CD4-positive, alpha-beta memory T cell (primary cell): ENCODE measurements around the gene BPIFB3. TPM values are rescaled to one million over a fixed set of nuclear protein-coding genes. Genes with fewer than 3 reads are reported as not detected.

Experiments
- CTCF ChIA-PET: fragments of 350-600 bp; sonication (Branson Sonifier 250); formaldehyde crosslinking; loops from one replicate; lab custom pipeline; 2021; ENCODE audit warnings: inconsistent platforms; ENCODE audit not compliant: partially characterized antibody; lab: Charles Lee
- POLR2A ChIA-PET: fragments of 350-600 bp; sonication (Branson Sonifier 250); formaldehyde crosslinking; loops from one replicate; lab custom pipeline; 2021; ENCODE audit not compliant: partially characterized antibody; lab: Charles Lee
- DNase-seq, 5 donors: peaks; one replicate each; pipeline versions ENCODE4 v3.0.0 to v3.0.0-alpha.2; 2020 to 2022; ENCODE audit warnings: mixed read lengths in 1 of 5
- H3K27ac ChIP-seq: one replicate; pipeline ENCODE4 v1.7.0; 2013; ENCODE audit warnings: low read depth, low read length
- H3K27me3 ChIP-seq: 2 replicates; pipeline ENCODE4 v1.7.0; 2013; ENCODE audit warnings: mild to moderate bottlenecking, low read length, moderate library complexity; ENCODE audit not compliant: insufficient read depth
- H3K36me3 ChIP-seq: 2 replicates; pipeline ENCODE4 v1.7.0; 2013; ENCODE audit warnings: mild to moderate bottlenecking, low read length, moderate library complexity; ENCODE audit not compliant: insufficient read depth
- H3K4me1 ChIP-seq: 2 replicates; pipeline ENCODE4 v1.7.0; 2013; ENCODE audit warnings: mild to moderate bottlenecking, low read length, moderate library complexity; ENCODE audit not compliant: insufficient read depth
- H3K4me3 ChIP-seq, 2 donors: one replicate each; pipeline ENCODE4 v1.7.0; 2013; ENCODE audit warnings: low read length in 2 of 2, mild to moderate bottlenecking in 1 of 2
- H3K9me3 ChIP-seq, 2 donors: one replicate each; pipeline ENCODE4 v1.7.0; 2013; ENCODE audit warnings: low read length in 2 of 2, control low read depth in 1 of 2; ENCODE audit not compliant: control insufficient read depth in 1 of 2
- H3K27ac Mint-ChIP-seq, 7 donors: one replicate each; pipeline ENCODE4 v1.8.0; 2020 to 2021; ENCODE audit warnings: mixed read lengths in 7 of 7, mild to moderate bottlenecking in 6 of 7, inconsistent platforms in 3 of 7, moderate library complexity in 3 of 7
- H3K27me3 Mint-ChIP-seq, 2 donors: one replicate each; pipeline ENCODE4 v1.8.0; 2020 to 2021; ENCODE audit warnings: mixed read lengths in 2 of 2
- H3K36me3 Mint-ChIP-seq, 2 donors: one replicate each; pipeline ENCODE4 v1.8.0; 2020 to 2021; ENCODE audit warnings: mixed read lengths in 2 of 2, inconsistent platforms in 1 of 2, mild to moderate bottlenecking in 1 of 2
- H3K4me1 Mint-ChIP-seq, 4 donors: one replicate each; pipeline ENCODE4 v1.8.0; 2020 to 2021; ENCODE audit warnings: mixed read lengths in 4 of 4, mild to moderate bottlenecking in 1 of 4
- H3K4me3 Mint-ChIP-seq, 8 donors: one replicate each; pipeline ENCODE4 v1.8.0; 2020 to 2021; ENCODE audit warnings: mixed read lengths in 8 of 8, mild to moderate bottlenecking in 7 of 8, moderate library complexity in 6 of 8, inconsistent platforms in 3 of 8
- H3K9me3 Mint-ChIP-seq, 8 donors: one replicate each; pipeline ENCODE4 v1.8.0; 2020 to 2021; ENCODE audit warnings: mixed read lengths in 8 of 8, mild to moderate bottlenecking in 5 of 8, inconsistent platforms in 3 of 8, moderate library complexity in 1 of 8
- intact Hi-C: fragments of 100-400 bp; cut with micrococcal nuclease; formaldehyde crosslinking; loops from one replicate; pipeline ENCODE4 v1.15.1; 2023
- polyA plus RNA-seq, 2 donors: library from polyadenylated mRNA; unstranded; fragments of 300-500 nt; fragmentation: Illumina TruSeq; gene quantifications; one replicate each; pipeline ENCODE4 v1.2.3, GENCODE V29; 2021
- total RNA-seq, 2 experiments: library from RNA; stranded (reverse); gene quantifications; one replicate each; pipeline ENCODE4 v1.2.3, GENCODE V29; 2021

Gene BPIFB3
- total and polyA plus RNA-seq, 4 experiments from 2014 or later = not detected

GRCh38 chr20:33083544-33084340 is 30.0 kb downstream of the BPIFB3 start:
- no peak for DNase-seq
- Mint-ChIP-seq H3K9me3 (no peaks in the 10 kb centered on the region), H3K36me3 (no peaks in the 10 kb centered on the region), H3K4me3 (no peak overlapping the region), H3K4me1 (no peaks in the 10 kb centered on the region), H3K27ac (no peak overlapping the region), H3K27me3 (peaks cover 0 to 2% of the 10 kb centered on the region in 2 donors)
- Histone ChIP-seq H3K36me3 (no peaks in the 10 kb centered on the region), H3K9me3 (no peaks in the 10 kb centered on the region), H3K27ac (no peak overlapping the region), H3K27me3 (no peaks in the 10 kb centered on the region), H3K4me1 (no peaks in the 10 kb centered on the region), H3K4me3 (no peak overlapping the region)
- intact Hi-C loops = no loop called here
- POLR2A ChIA-PET = no interaction called here
- CTCF ChIA-PET = no interaction called here

GRCh38 chr20:33084722-33085121 is 31.0 kb downstream of the BPIFB3 start:
- Mint-ChIP-seq H3K9me3 (no peaks in the 10 kb centered on the region), H3K4me1 (no peaks in the 10 kb centered on the region), H3K36me3 (no peaks in the 10 kb centered on the region), H3K27me3 (peaks cover 0 to 2% of the 10 kb centered on the region in 2 donors), H3K4me3 (no peak overlapping the region), H3K27ac (no peak overlapping the region)
- Histone ChIP-seq H3K36me3 (no peaks in the 10 kb centered on the region), H3K27ac (no peak overlapping the region), H3K4me1 (no peaks in the 10 kb centered on the region), H3K4me3 (no peak overlapping the region), H3K9me3 (no peaks in the 10 kb centered on the region), H3K27me3 (no peaks in the 10 kb centered on the region)
- POLR2A ChIA-PET = no interaction called here
- intact Hi-C loops = no loop called here
- CTCF ChIA-PET = no interaction called here
- no peak for DNase-seq

GRCh38 chr20:33086052-33086722 is 32.5 kb downstream of the BPIFB3 start:
- Histone ChIP-seq H3K4me3 (no peak overlapping the region), H3K4me1 (no peaks in the 10 kb centered on the region), H3K27me3 (no peaks in the 10 kb centered on the region), H3K27ac (no peak overlapping the region), H3K36me3 (no peaks in the 10 kb centered on the region), H3K9me3 (no peaks in the 10 kb centered on the region)
- intact Hi-C loops = no loop called here
- DNase-seq = no peak
- CTCF ChIA-PET = interaction anchor here (1.0 to 1.6 kb wide), 2 partner anchors 10 to 185 kb away, joined by 3 to 5 read pairs; no protein-coding TSS in a partner anchor
- Mint-ChIP-seq H3K36me3 (no peaks in the 10 kb centered on the region), H3K9me3 (no peaks in the 10 kb centered on the region), H3K4me3 (no peak overlapping the region), H3K4me1 (no peaks in the 10 kb centered on the region), H3K27me3 (no peaks in the 10 kb centered on the region), H3K27ac (no peak overlapping the region)
- POLR2A ChIA-PET = no interaction called here

- no peaks in the 10 kb centered on the region for H3K36me3 Mint-ChIP-seq
- intact Hi-C loops = no loop called here
- CTCF ChIA-PET = interaction anchor here (0.9 to 1.2 kb wide), 2 partner anchors 14 to 301 kb away, joined by 3 to 6 read pairs; no protein-coding TSS in a partner anchor
- H3K9me3 ChIP-seq = no peaks in the 10 kb centered on the region
- H3K4me1 ChIP-seq = peaks cover 6% of the 10 kb centered on the region
- no peak overlapping the region for H3K4me3 Mint-ChIP-seq
- POLR2A ChIA-PET = no interaction called here
- H3K4me1 Mint-ChIP-seq = peaks cover 0 to 6% (median 3%) of the 10 kb centered on the region in 4 donors
- H3K27ac ChIP-seq = no peak overlapping the region
- H3K27me3 ChIP-seq = no peaks in the 10 kb centered on the region
- H3K27ac Mint-ChIP-seq = no peak overlapping the region
- no peak for DNase-seq
- H3K27me3 Mint-ChIP-seq = no peaks in the 10 kb centered on the region
- H3K36me3 ChIP-seq = no peaks in the 10 kb centered on the region
- H3K9me3 Mint-ChIP-seq = no peaks in the 10 kb centered on the region
- no peak overlapping the region for H3K4me3 ChIP-seq
Observed at GRCh38 chr20:33091147-33091546, 37.4 kb downstream of the BPIFB3 start.

GRCh38 chr20:33091693-33092092 is 38.0 kb downstream of the BPIFB3 start:
- Mint-ChIP-seq H3K4me1 (peaks cover 0 to 6% (median 3%) of the 10 kb centered on the region in 4 donors), H3K4me3 (no peak overlapping the region), H3K9me3 (no peaks in the 10 kb centered on the region), H3K27ac (peak overlapping the region in 1 of 7 donors; percentile 1), H3K27me3 (no peaks in the 10 kb centered on the region), H3K36me3 (no peaks in the 10 kb centered on the region)
- Histone ChIP-seq H3K27ac (no peak overlapping the region), H3K4me3 (no peak overlapping the region), H3K9me3 (no peaks in the 10 kb centered on the region), H3K27me3 (no peaks in the 10 kb centered on the region), H3K4me1 (peaks cover 6% of the 10 kb centered on the region), H3K36me3 (no peaks in the 10 kb centered on the region)
- DNase-seq = no peak
- POLR2A ChIA-PET = no interaction called here
- intact Hi-C loops = no loop called here
- CTCF ChIA-PET = interaction anchor here (1.2 kb wide), 1 partner anchor 302 kb away, joined by 6 read pairs; no protein-coding TSS in a partner anchor

GRCh38 chr20:33092361-33092760 is 38.7 kb downstream of the BPIFB3 start:
- H3K36me3 ChIP-seq = no peaks in the 10 kb centered on the region
- H3K4me1 ChIP-seq = peaks cover 6% of the 10 kb centered on the region
- Mint-ChIP-seq H3K4me1 (peaks cover 0 to 6% (median 3%) of the 10 kb centered on the region in 4 donors), H3K27ac (no peak overlapping the region), H3K9me3 (no peaks in the 10 kb centered on the region), H3K4me3 (no peak overlapping the region), H3K27me3 (no peaks in the 10 kb centered on the region), H3K36me3 (no peaks in the 10 kb centered on the region)
- H3K9me3 ChIP-seq = no peaks in the 10 kb centered on the region
- no peaks in the 10 kb centered on the region for H3K27me3 ChIP-seq
- intact Hi-C loops = no loop called here
- ChIA-PET CTCF (no interaction called here), POLR2A (no interaction called here)
- no peak overlapping the region for H3K27ac ChIP-seq
- H3K4me3 ChIP-seq = no peak overlapping the region
- no peak for DNase-seq

DNA sequence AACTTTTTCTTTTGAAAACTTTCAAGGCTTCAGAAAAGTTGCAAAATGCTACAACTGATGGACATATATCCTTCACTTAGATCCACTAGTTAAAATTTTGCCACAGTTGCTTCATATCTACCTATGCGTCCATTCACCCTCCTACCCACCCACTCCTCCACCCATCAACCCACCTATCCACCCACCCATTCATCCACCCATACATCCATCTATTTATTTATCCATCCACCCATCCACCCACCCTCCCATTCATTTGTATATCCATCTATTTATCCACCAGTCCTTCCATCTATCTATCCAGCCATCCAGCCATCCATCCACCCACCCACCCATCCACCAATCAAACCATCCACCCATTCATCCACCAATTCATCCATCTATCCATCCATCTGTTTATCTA is 39.4 kb downstream of the BPIFB3 start:
- ChIA-PET CTCF (no interaction called here), POLR2A (no interaction called here)
- no peaks in the 10 kb centered on the region for H3K27me3 ChIP-seq
- no peak overlapping the region for H3K4me3 ChIP-seq
- peak overlapping the region in 2 of 7 donors; percentile 5 to 12 for H3K27ac Mint-ChIP-seq
- no peak overlapping the region for H3K27ac ChIP-seq
- intact Hi-C loops = no loop called here
- H3K36me3 ChIP-seq = no peaks in the 10 kb centered on the region
- no peaks in the 10 kb centered on the region for H3K27me3 Mint-ChIP-seq
- H3K9me3 ChIP-seq = no peaks in the 10 kb centered on the region
- H3K9me3 Mint-ChIP-seq = no peaks in the 10 kb centered on the region
- no peak for DNase-seq
- peaks cover 6% of the 10 kb centered on the region for H3K4me1 ChIP-seq
- peaks cover 0 to 6% (median 3%) of the 10 kb centered on the region in 4 donors for H3K4me1 Mint-ChIP-seq
- H3K4me3 Mint-ChIP-seq = no peak overlapping the region
- H3K36me3 Mint-ChIP-seq = no peaks in the 10 kb centered on the region
